Posterior vena cava (tissue), 2 donors: ENCODE results near the gene WIPF1. TPM values are rescaled to one million over a fixed set of nuclear protein-coding genes. Genes with fewer than 3 reads are reported as not detected.
"Not testable (repeated sequence)": the region's sequence is repeated elsewhere in the genome, so short reads cannot be mapped to it uniquely, and the experiment has no call there.

Experiments
- DNase-seq: peaks from one replicate; pipeline ENCODE4 v3.0.0-alpha.2; 2020; ENCODE audit warnings: low spot score
- intact Hi-C, 2 donors: fragments of 100-400 bp; cut with DNase I; formaldehyde crosslinking; loops; one replicate each; pipeline versions ENCODE4 v1.14.1 to v1.14.2; 2022 to 2023
- total RNA-seq, 2 donors: library from RNA; stranded (reverse); fragmentation: NEBNext Ultra II Directional; extraction: Animal tissue kit (Norgen Biotek cat#: 25700); gene quantifications; one replicate each; pipeline ENCODE4 v1.2.1, GENCODE V29; 2021
- donor health status: DM: yes; HTN: yes; CAD: no.
- donor health status: DM: yes; HTN: yes; CAD: no.

The WIPF1 gene
- total RNA-seq, 2 donors from 2014 or later, result 59.9 to 65.1 TPM

GRCh38 chr2:174552880-174553279 is 44.7 kb downstream of the WIPF1 start:
- DNase-seq, result no peak
- intact Hi-C loops, result no loop called here

GRCh38 chr2:174551697-174552096 is 45.9 kb downstream of the WIPF1 start:
- intact Hi-C loops, result no loop called here
- DNase-seq, result no peak

GRCh38 chr2:174548646-174549045 is 49.0 kb downstream of the WIPF1 start:
- intact Hi-C loops, result not testable (repeated sequence)

GRCh38 chr2:174548021-174548420 is 49.6 kb downstream of the WIPF1 start:
- DNase-seq, intact Hi-C loops: not testable (repeated sequence)

More at GRCh38 chr2:174548646-174549045, 49.0 kb downstream of the WIPF1 start:
- DNase-seq, result not testable (repeated sequence)

GRCh38 chr2:174546519-174547506 is 50.8 kb downstream of the WIPF1 start:
- intact Hi-C loops, result no loop called here
- no peak for DNase-seq

- DNase-seq, result no peak
- intact Hi-C loops, result no loop called here
These were observed 52.4 kb downstream of the WIPF1 start for GRCh38 chr2:174545240-174545639.

- no peak for DNase-seq
- intact Hi-C loops, result no loop called here
These were observed 52.8 kb downstream of the WIPF1 start for GRCh38 chr2:174544802-174545201.

GRCh38 chr2:174544156-174544555 is 53.4 kb downstream of the WIPF1 start:
- intact Hi-C loops, result no loop called here
- no peak for DNase-seq

GRCh38 chr2:174540893-174541292 is 56.7 kb downstream of the WIPF1 start:
- DNase-seq, result no peak
- intact Hi-C loops, result no loop called here

GRCh38 chr2:174535757-174536703 is 61.6 kb downstream of the WIPF1 start:
- intact Hi-C loops, result no loop called here
- no peak for DNase-seq

GRCh38 chr2:174535083-174535482 is 62.5 kb downstream of the WIPF1 start:
- intact Hi-C loops, result no loop called here
- DNase-seq, result no peak

GRCh38 chr2:174529916-174530315 is 67.7 kb downstream of the WIPF1 start:
- intact Hi-C loops, result loop anchor here in 1 of 2 donors (10.0 kb wide), 1 partner anchor 65 kb away; no protein-coding TSS in a partner anchor
- DNase-seq, result no peak

GRCh38 chr2:174527959-174528358 is 69.6 kb downstream of the WIPF1 start:
- intact Hi-C loops, result loop anchor here in 1 of 2 donors (10.0 kb wide), 1 partner anchor 63 kb away; no protein-coding TSS in a partner anchor
- no peak for DNase-seq

GRCh38 chr2:174527101-174527721 is 70.4 kb downstream of the WIPF1 start:
- intact Hi-C loops, result loop anchor here in 1 of 2 donors (10.0 kb wide), 1 partner anchor 62 kb away; no protein-coding TSS in a partner anchor
- DNase-seq, result no peak

GRCh38 chr2:174524527-174524926 is 73.1 kb downstream of the WIPF1 start:
- DNase-seq, result no peak
- intact Hi-C loops, result loop anchor here in 1 of 2 donors (10.0 kb wide), 1 partner anchor 60 kb away; no protein-coding TSS in a partner anchor

GRCh38 chr2:174522553-174522952 is 75.1 kb downstream of the WIPF1 start:
- intact Hi-C loops, result loop anchor here in 1 of 2 donors (10.0 kb wide), 1 partner anchor 58 kb away; no protein-coding TSS in a partner anchor
- no peak for DNase-seq

- DNase-seq, result no peak
- intact Hi-C loops, result no loop called here
These were observed 79.2 kb downstream of the WIPF1 start for GRCh38 chr2:174518395-174518794.

- intact Hi-C loops, result no loop called here
- no peak for DNase-seq
These were observed 80.9 kb downstream of the WIPF1 start for GRCh38 chr2:174516501-174517378.
